Activated naive CD4-positive, alpha-beta T cell treated with anti-CD3 and anti-CD28 coated beads, Interleukin-2, amount 10 ng/mL, durations not matched to agents 7 days and 5 days (primary cell): ENCODE data around the gene GAS6.

Experiments used
- CTCF ChIA-PET: fragments of 350-600 bp; sonication (Branson Sonifier 250); formaldehyde crosslinking; loops from one replicate; lab custom pipeline; 2021; ENCODE audit warnings: antibody characterized with exemption; lab: Charles Lee
- DNase-seq: peaks from one replicate; pipeline ENCODE4 v3.0.0-alpha.2; 2020
- H3K27ac Mint-ChIP-seq: one replicate; pipeline ENCODE4 v1.8.0; 2021; ENCODE audit warnings: mild to moderate bottlenecking, moderate library complexity, mixed read lengths
- H3K27me3 Mint-ChIP-seq: one replicate; pipeline ENCODE4 v1.8.0; 2021; ENCODE audit warnings: mild to moderate bottlenecking, mixed read lengths
- H3K36me3 Mint-ChIP-seq: one replicate; pipeline ENCODE4 v1.8.0; 2021; ENCODE audit warnings: mixed read lengths
- H3K4me1 Mint-ChIP-seq: one replicate; pipeline ENCODE4 v1.8.0; 2021; ENCODE audit warnings: mixed read lengths
- H3K4me3 Mint-ChIP-seq: one replicate; pipeline ENCODE4 v1.8.0; 2021; ENCODE audit warnings: mild to moderate bottlenecking, moderate library complexity, mixed read lengths
- H3K9me3 Mint-ChIP-seq: one replicate; pipeline ENCODE4 v1.8.0; 2021; ENCODE audit warnings: mixed read lengths

GAS6 gene

GRCh38 chr13:113846636-113847318 lies 17.1 kb downstream of the GAS6 start:
- Mint-ChIP-seq H3K27me3 (peaks cover 26% of the 10 kb centered on the region), H3K4me1 (peaks cover 34% of the 10 kb centered on the region), H3K36me3 (peaks cover 14% of the 10 kb centered on the region), H3K27ac (peak overlapping the region; percentile 78), H3K4me3 (peak overlapping the region; percentile 53), H3K9me3 (peaks cover 3% of the 10 kb centered on the region)
- DNase-seq, result peak; percentile 59
- CTCF ChIA-PET, result interaction anchor here (1.0 kb wide), 1 partner anchor 24 kb away, joined by 3 read pairs; no protein-coding TSS in a partner anchor

GRCh38 chr13:113845723-113846635 lies 17.9 kb downstream of the GAS6 start:
- Mint-ChIP-seq H3K4me1 (peaks cover 37% of the 10 kb centered on the region), H3K27me3 (peaks cover 26% of the 10 kb centered on the region), H3K9me3 (peaks cover 6% of the 10 kb centered on the region), H3K36me3 (peaks cover 14% of the 10 kb centered on the region), H3K4me3 (peak overlapping the region; percentile 53), H3K27ac (peak overlapping the region; percentile 78)
- no peak for DNase-seq
- CTCF ChIA-PET, result interaction anchor here (1.0 kb wide), 1 partner anchor 23 kb away, joined by 3 read pairs; no protein-coding TSS in a partner anchor

- no peak for DNase-seq
- CTCF ChIA-PET, result no interaction called here
- no peak overlapping the region for H3K27ac Mint-ChIP-seq
- peaks cover 37% of the 10 kb centered on the region for H3K4me1 Mint-ChIP-seq
- peaks cover 14% of the 10 kb centered on the region for H3K36me3 Mint-ChIP-seq
- peaks cover 6% of the 10 kb centered on the region for H3K9me3 Mint-ChIP-seq
- H3K27me3 Mint-ChIP-seq, result peaks cover 26% of the 10 kb centered on the region
- H3K4me3 Mint-ChIP-seq, result no peak overlapping the region
Observed at GRCh38 chr13:113845055-113845454, 18.8 kb downstream of the GAS6 start.

- CTCF ChIA-PET, result no interaction called here
- Mint-ChIP-seq H3K27ac (no peak overlapping the region), H3K27me3 (peaks cover 21% of the 10 kb centered on the region), H3K4me3 (no peak overlapping the region), H3K4me1 (peaks cover 37% of the 10 kb centered on the region), H3K36me3 (peaks cover 14% of the 10 kb centered on the region), H3K9me3 (peaks cover 6% of the 10 kb centered on the region)
- DNase-seq, result no peak
Observed at GRCh38 chr13:113843864-113844556, 19.9 kb downstream of the GAS6 start.

GRCh38 chr13:113843063-113843654 lies 20.7 kb downstream of the GAS6 start:
- H3K9me3 Mint-ChIP-seq, result peaks cover 6% of the 10 kb centered on the region
- CTCF ChIA-PET, result no interaction called here
- no peak overlapping the region for H3K4me3 Mint-ChIP-seq
- DNase-seq, result no peak
- no peak overlapping the region for H3K27ac Mint-ChIP-seq
- peaks cover 14% of the 10 kb centered on the region for H3K36me3 Mint-ChIP-seq
- peaks cover 37% of the 10 kb centered on the region for H3K4me1 Mint-ChIP-seq
- H3K27me3 Mint-ChIP-seq, result peaks cover 19% of the 10 kb centered on the region

- DNase-seq, result no peak
- peaks cover 42% of the 10 kb centered on the region for H3K4me1 Mint-ChIP-seq
- peaks cover 19% of the 10 kb centered on the region for H3K27me3 Mint-ChIP-seq
- no peak overlapping the region for H3K4me3 Mint-ChIP-seq
- H3K9me3 Mint-ChIP-seq, result peaks cover 6% of the 10 kb centered on the region
- CTCF ChIA-PET, result no interaction called here
- no peak overlapping the region for H3K27ac Mint-ChIP-seq
- peaks cover 14% of the 10 kb centered on the region for H3K36me3 Mint-ChIP-seq
Observed at GRCh38 chr13:113842336-113843062, 21.4 kb downstream of the GAS6 start.

- no peak for DNase-seq
- peaks cover 12% of the 10 kb centered on the region for H3K36me3 Mint-ChIP-seq
- peaks cover 43% of the 10 kb centered on the region for H3K4me1 Mint-ChIP-seq
- H3K27ac Mint-ChIP-seq, result no peak overlapping the region
- H3K27me3 Mint-ChIP-seq, result peaks cover 8% of the 10 kb centered on the region
- CTCF ChIA-PET, result no interaction called here
- peaks cover 6% of the 10 kb centered on the region for H3K9me3 Mint-ChIP-seq
- H3K4me3 Mint-ChIP-seq, result no peak overlapping the region
Observed at GRCh38 chr13:113841353-113841650, 22.6 kb downstream of the GAS6 start.

- peaks cover 10% of the 10 kb centered on the region for H3K36me3 Mint-ChIP-seq
- peaks cover 40% of the 10 kb centered on the region for H3K4me1 Mint-ChIP-seq
- no peak overlapping the region for H3K4me3 Mint-ChIP-seq
- no peak for DNase-seq
- CTCF ChIA-PET, result no interaction called here
- no peak overlapping the region for H3K27ac Mint-ChIP-seq
- peaks cover 6% of the 10 kb centered on the region for H3K9me3 Mint-ChIP-seq
- H3K27me3 Mint-ChIP-seq, result peaks cover 8% of the 10 kb centered on the region
Observed at GRCh38 chr13:113840541-113841352, 23.1 kb downstream of the GAS6 start.

- Mint-ChIP-seq H3K27ac (no peak overlapping the region), H3K4me3 (no peak overlapping the region)
- CTCF ChIA-PET, result no interaction called here
Observed at GRCh38 chr13:113839536-113840204, 24.2 kb downstream of the GAS6 start.

GRCh38 chr13:113838711-113839201 lies 25.1 kb downstream of the GAS6 start:
- CTCF ChIA-PET, result no interaction called here
- Mint-ChIP-seq H3K27ac (no peak overlapping the region), H3K9me3 (peaks cover 6% of the 10 kb centered on the region), H3K27me3 (peaks cover 3% of the 10 kb centered on the region), H3K4me1 (peaks cover 23% of the 10 kb centered on the region), H3K36me3 (peaks cover 6% of the 10 kb centered on the region), H3K4me3 (no peak overlapping the region)
- no peak for DNase-seq

More at GRCh38 chr13:113839536-113840204, 24.2 kb downstream of the GAS6 start:
- Mint-ChIP-seq H3K4me1 (peaks cover 29% of the 10 kb centered on the region), H3K36me3 (peaks cover 10% of the 10 kb centered on the region), H3K27me3 (peaks cover 8% of the 10 kb centered on the region), H3K9me3 (peaks cover 6% of the 10 kb centered on the region)
- DNase-seq, result no peak

- DNase-seq, result no peak
- Mint-ChIP-seq H3K27ac (peak overlapping the region; percentile 71), H3K4me1 (peaks cover 21% of the 10 kb centered on the region), H3K4me3 (no peak overlapping the region), H3K27me3 (no peaks in the 10 kb centered on the region), H3K9me3 (peaks cover 6% of the 10 kb centered on the region), H3K36me3 (peaks cover 4% of the 10 kb centered on the region)
- CTCF ChIA-PET, result no interaction called here
Observed at GRCh38 chr13:113837560-113838355, 26.1 kb downstream of the GAS6 start.
